Measurements from ENCODE around the gene HSPA12B. TPM values are rescaled to one million over a fixed set of nuclear protein-coding genes. Genes with fewer than 3 reads are reported as not detected.

Gene HSPA12B
- total and polyA plus RNA-seq, 2 of the 13 experiments (the other 11 are each of a cell fraction or from before 2014, with no cell fraction given) = 0.01 TPM; not detected in 1

GRCh38 chr20:3767427-3768341 is 35.2 kb downstream of the HSPA12B start, which contains the start of gene ADISSP (continued):
- TF ChIP-seq FOXA1 (IDR thresholded peaks at IDR 0.05) (no peak), FOXA1 (CRISPR knock-in tag; IDR thresholded peaks at IDR 0.05) (peak; percentile 4), GTF3A (CRISPR knock-in tag; conservative IDR thresholded peaks at IDR 0.05) (peak; percentile 51; the same call in 1 of the 2 replicates), SP4 (CRISPR knock-in tag; IDR thresholded peaks at IDR 0.05) (peak; percentile 98), ZFP41 (CRISPR knock-in tag; IDR thresholded peaks at IDR 0.05; ENCODE audit: borderline replicate concordance) (peak; percentile 19; the same call in 1 of the 2 replicates), ZNF597 (CRISPR knock-in tag; IDR thresholded peaks at IDR 0.05) (no peak), PRDM4 (CRISPR knock-in tag; IDR thresholded peaks at IDR 0.05; ENCODE audit: borderline replicate concordance) (peak; percentile 77; the same call in 1 of the 2 replicates), KDM5A (IDR thresholded peaks at IDR 0.05; ENCODE audit: borderline replicate concordance, low read length) (peak; percentile 63; the same call in 1 of the 2 replicates), ELF1 (CRISPR knock-in tag; IDR thresholded peaks at IDR 0.05) (peak; percentile 87), ETV5 (CRISPR knock-in tag; IDR thresholded peaks at IDR 0.05; ENCODE audit: borderline replicate concordance) (peak; percentile 76; the same call in 1 of the 2 replicates), TBX3 (IDR thresholded peaks at IDR 0.05; ENCODE audit: borderline replicate concordance) (0 out of 2 replicates have a peak, but pooled peaks have one; percentile 21), ZNF253 (CRISPR knock-in tag; IDR thresholded peaks at IDR 0.05; ENCODE audit: borderline replicate concordance) (peak; percentile 93), SPEN (CRISPR knock-in tag; IDR thresholded peaks at IDR 0.05; ENCODE audit: low read depth) (peak; percentile 97), U2AF1 (optimal IDR thresholded peaks at IDR 0.05; ENCODE audit: low read depth, low read length) (peak; percentile 96), ZNF343 (CRISPR knock-in tag; IDR thresholded peaks at IDR 0.05) (peak; percentile 74; the same call in 1 of the 2 replicates), MAFF (IDR thresholded peaks at IDR 0.05; ENCODE audit: low read depth, low read length) (no peak), BCL6 (CRISPR knock-in tag; IDR thresholded peaks at IDR 0.05) (peak; percentile 43; the same call in 1 of the 2 replicates)
- TF ChIP-seq, protein P1, sequence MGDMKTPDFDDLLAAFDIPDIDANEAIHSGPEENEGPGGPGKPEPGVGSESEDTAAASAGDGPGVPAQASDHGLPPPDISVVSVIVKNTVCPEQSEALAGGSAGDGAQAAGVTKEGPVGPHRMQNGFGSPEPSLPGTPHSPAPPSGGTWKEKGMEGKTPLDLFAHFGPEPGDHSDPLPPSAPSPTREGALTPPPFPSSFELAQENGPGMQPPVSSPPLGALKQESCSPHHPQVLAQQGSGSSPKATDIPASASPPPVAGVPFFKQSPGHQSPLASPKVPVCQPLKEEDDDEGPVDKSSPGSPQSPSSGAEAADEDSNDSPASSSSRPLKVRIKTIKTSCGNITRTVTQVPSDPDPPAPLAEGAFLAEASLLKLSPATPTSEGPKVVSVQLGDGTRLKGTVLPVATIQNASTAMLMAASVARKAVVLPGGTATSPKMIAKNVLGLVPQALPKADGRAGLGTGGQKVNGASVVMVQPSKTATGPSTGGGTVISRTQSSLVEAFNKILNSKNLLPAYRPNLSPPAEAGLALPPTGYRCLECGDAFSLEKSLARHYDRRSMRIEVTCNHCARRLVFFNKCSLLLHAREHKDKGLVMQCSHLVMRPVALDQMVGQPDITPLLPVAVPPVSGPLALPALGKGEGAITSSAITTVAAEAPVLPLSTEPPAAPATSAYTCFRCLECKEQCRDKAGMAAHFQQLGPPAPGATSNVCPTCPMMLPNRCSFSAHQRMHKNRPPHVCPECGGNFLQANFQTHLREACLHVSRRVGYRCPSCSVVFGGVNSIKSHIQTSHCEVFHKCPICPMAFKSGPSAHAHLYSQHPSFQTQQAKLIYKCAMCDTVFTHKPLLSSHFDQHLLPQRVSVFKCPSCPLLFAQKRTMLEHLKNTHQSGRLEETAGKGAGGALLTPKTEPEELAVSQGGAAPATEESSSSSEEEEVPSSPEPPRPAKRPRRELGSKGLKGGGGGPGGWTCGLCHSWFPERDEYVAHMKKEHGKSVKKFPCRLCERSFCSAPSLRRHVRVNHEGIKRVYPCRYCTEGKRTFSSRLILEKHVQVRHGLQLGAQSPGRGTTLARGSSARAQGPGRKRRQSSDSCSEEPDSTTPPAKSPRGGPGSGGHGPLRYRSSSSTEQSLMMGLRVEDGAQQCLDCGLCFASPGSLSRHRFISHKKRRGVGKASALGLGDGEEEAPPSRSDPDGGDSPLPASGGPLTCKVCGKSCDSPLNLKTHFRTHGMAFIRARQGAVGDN (CRISPR knock-in tag; IDR thresholded peaks at IDR 0.05) = peak; percentile 98

Measured in HepG2 (cell line).